ENCODE results near the gene NEUROD4.

The NEUROD4 gene

GRCh38 chr12:54998958-54999510 is 20.7 kb upstream of the NEUROD4 start:
- no peak for DNase-seq

DNA sequence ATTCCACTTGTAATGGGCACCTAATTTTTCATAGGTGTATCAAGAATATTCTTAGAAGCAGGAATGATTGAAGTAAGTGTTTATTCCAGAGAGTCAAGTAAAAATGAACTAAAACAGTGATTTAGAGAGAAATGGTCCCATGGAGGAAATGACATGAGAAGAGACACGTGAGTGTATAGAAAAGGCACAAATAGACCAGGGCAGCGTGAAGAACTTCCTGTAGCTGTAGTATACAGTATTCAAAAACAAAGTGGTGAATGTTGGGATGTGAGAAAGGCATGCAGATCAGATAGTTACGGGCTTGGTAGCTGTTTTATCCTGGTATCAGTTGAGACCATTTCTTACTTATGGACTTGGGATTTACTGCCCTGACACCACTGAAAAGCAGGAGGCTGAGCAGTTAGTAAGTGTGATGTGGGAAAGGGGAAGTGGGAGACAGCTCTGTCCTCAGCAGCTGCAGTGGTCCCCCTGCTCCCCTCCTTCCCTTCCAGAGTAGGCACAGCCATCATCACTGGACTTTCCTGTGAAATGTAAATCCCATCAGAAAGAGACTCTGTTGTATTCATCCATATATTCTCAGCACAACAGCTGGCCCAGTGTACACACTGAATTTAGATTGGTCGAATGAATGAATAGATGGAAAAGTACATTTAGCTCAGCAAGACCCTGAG is 18.4 kb upstream of the NEUROD4 start:
- no peak for DNase-seq

DNA sequence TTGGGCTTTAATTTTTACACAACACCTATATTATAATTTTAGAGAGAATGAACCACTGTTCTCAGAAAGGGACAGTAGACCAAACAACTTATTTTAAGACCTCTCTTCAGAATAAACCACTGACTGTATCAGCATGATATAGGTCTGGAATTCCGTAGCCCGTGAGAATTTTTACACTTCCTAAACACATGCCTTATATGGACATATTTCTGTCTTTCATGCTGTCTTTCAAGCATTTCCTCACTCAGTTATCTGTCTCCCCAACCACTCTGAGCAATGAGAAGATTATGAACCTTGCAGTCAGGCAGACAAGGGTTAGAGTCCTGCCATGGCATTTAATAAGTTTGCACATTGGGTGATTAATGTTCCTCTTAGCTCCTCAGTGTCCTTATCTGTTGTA is 17.4 kb upstream of the NEUROD4 start:
- no peak for DNase-seq

GRCh38 chr12:55008944-55009585 is 10.7 kb upstream of the NEUROD4 start:
- peak; percentile 92 for DNase-seq

DNA sequence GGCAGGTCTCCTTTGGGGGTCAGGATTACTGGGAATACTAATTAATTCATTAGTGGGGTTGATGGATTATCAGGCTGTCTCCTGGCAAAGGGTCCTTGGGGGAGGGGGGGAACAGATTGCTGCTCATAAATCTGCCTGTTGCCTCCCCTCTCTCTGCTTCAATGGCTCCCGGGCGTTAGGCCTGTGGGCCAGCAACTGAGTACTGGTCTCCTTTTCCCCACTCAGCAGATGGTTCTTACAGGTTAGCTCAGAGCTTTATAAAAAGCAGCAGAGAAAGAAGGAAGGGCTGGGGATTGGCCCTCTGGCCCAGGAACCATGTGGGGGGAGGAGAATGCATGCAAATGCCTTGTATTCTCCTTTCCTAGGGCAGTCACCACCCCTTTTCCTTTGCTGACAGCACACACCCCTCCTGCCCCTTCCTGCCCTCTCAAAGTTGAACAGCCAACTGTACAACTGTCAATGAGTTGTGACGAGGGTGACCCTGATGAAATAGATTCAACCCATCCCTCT is 2.3 kb upstream of the NEUROD4 start:
- peak; percentile 84 for DNase-seq

GRCh38 chr12:55024575-55024974 is 4.8 kb downstream of the NEUROD4 start:
- DNase-seq, result no peak

GRCh38 chr12:55025508-55025907 is 5.7 kb downstream of the NEUROD4 start:
- no peak for DNase-seq

- peak; percentile 34 for DNase-seq
Observed at GRCh38 chr12:55034218-55034617, 14.4 kb downstream of the NEUROD4 start.

GRCh38 chr12:55036326-55037115 is 16.7 kb downstream of the NEUROD4 start:
- no peak for DNase-seq

- no peak for DNase-seq
Observed at GRCh38 chr12:55037351-55037987, 17.7 kb downstream of the NEUROD4 start.

- DNase-seq, result no peak
Observed at GRCh38 chr12:55039395-55040354, 19.9 kb downstream of the NEUROD4 start.

GRCh38 chr12:55041345-55042055 is 21.7 kb downstream of the NEUROD4 start:
- DNase-seq, result no peak

GRCh38 chr12:55043542-55043941 is 23.8 kb downstream of the NEUROD4 start:
- no peak for DNase-seq

DNA sequence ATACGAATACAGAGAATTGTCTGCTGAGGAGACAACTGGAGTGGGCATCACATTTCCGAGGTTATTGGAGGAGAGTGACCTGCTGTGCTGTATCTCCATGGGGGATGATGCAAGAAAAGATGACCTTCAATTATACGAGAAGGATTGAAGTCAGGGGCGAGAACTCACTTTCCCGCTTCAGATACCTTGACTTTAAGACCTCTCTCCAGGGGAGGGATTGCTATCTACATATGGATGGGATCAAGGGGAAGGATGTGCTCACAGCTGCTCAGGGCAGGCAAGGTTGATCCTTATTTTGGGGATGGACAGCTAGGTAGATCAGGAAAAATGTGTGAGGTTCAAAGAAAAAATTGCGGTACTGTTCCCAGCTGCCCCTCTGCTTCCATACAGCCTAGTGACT is 24.4 kb downstream of the NEUROD4 start:
- DNase-seq, result no peak

DNA sequence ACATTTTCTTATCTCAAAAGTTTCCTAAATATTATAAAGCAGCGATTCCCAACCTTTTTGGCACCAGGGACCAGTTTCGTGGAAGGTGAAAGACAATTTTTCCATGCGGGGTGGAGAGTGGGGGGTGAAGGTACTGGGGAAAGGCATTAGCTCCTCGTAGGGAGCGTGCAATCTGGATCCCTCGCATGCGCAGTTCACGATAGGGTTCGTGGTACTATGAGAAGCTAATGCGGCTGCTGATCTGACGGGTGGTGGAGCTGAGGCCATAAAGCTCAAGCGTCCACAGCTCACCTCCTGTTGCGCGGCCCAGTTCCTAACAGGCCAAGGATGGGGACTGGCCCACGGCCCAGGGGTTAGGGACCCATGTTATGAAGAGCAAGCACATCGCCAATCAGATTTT is 29.9 kb downstream of the NEUROD4 start:
- DNase-seq, result no peak

DNA sequence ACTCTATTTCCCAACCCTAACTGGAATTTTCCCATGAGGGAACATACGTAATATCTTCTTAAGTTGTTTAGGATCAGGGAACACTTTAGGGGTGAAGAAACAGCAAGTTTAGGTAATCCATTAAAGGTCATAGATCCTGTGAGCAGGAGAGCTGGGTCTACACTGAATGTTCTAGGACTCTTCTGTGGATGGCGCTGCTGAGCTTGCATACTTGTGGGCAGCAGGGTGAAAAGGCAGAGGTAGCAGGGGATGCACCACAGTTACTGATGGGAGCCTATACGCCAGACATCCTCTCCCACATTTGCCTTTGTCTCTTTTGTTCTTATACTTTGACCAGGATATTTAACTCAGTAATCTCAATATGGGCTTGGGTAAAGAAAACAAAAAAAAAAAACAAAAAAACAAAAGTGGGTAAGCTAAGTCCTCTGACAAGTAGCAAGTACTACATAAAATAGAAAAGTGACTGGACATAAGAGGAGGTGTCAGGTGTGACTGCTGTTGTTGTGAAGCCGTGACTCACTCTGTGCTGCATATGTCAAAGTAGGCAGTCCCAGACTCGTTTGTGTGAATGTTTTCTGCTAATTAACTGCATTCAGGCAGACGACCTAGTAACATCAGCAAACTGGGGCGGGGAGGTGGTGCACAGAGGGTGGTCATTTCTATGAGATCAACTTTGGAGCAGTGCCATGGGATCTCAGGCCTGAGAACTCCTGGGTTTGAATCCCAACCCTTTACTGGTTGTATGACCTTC is 31.6 kb downstream of the NEUROD4 start:
- DNase-seq, result peak; percentile 48

DNA sequence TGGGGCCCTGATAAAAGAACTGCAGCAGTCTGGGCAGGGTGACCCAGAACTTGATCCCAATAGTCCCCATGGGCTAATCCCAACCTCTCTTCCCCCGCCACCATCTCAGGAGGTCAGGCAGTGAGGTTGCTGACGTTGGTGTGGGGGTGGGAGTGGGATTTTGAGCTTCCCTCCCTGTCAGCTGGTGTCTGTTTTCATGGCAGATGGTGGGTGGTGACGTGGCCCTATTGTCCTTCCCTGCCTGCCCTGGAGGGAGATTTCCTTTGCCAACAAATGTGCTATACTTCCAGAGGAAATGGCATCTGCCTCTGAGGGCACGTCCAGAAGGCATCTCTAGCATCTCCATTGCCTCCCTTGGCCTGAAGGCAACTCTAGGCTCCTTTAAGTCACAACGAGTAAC is 37.7 kb downstream of the NEUROD4 start:
- peak; percentile 77 for DNase-seq

GRCh38 chr12:55058082-55058481 is 38.3 kb downstream of the NEUROD4 start:
- DNase-seq, result no peak

DNA sequence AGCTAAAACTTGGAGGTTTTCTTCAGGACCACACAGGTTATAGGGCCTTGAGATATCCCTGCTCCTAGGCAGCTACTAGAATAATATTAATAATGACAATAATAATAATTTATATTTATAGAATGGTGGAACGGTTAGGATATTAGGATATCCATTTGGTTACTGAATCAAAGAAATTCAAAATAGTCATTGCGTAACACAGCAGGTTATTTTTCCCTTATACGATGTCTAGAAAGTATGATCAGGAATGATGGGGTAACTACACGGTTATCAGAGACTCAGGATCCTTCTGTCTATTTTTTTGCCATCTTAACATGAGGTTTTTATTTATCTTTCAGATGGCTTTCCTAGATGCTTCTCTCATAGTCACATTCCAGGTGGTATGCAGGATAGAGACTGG is 39.0 kb downstream of the NEUROD4 start:
- no peak for DNase-seq

DNA sequence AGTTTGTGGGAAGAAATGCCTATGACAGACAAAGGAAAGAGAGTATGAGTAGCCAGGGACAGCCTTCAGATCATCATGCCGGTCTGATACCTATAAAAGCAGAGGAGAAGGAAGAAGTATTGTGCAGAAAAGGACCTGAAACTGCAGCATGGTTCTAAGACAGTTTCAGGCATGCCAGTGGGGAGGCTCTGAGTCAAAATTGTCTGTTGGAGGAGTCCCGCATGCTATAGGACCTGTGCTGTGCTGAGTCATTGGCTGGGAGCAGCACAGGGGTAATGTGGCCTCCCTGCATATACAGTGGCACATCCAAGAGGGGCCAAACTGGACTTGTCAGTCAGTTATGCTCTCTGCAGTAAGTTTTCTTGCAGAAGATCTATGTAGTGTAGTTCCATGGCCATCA is 40.7 kb downstream of the NEUROD4 start:
- DNase-seq, result no peak
